UCSD-AML1 (cell line): ENCODE data around the gene GLIS1.

Experiments used
- DNase-seq: peaks from one replicate; lab custom pipeline; 2025; ENCODE audit not compliant: unreplicated experiment; lab: John Stamatoyannopoulos, UW

The GLIS1 gene

DNA sequence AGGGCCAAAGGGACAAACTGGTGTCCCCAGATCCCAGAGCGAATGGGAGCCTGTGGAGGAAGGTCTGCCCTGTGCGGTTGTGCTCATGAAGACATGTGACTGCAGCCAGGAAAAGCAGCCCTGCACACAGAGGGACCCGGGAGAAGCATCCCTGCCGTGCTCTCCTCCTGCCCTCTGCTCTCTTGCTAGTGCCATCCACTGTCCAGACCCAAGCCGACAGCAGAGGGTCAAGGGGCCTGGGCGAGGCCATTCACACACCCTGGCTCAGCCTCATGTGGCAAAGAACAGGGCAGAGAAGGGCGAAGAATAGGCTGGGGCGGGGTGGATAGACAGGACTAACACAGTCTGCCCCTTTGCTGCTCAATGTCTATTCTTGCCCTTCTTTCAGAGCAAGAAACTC lies 262.4 kb downstream of the GLIS1 start:
- no peak for DNase-seq

DNA sequence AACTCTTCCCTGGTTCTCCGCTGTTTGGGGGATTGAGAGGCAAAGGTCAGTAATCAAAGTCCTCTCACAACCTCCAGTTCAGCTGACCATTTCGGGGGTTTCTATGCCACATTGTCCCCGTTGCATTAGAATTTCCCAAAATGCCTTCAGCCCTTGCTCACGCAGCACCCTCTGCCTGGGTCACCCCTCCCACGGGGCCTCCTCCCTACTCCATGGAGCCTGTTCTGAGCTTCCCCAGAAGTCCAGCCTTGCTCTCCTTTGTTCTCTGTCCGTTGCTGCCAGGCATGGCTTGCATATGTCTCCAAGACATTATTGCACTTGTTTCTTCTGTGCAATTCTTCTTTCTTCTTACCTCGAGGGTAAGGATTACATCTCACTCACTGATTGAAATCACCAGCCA lies 263.3 kb downstream of the GLIS1 start:
- DNase-seq, result no peak

DNA sequence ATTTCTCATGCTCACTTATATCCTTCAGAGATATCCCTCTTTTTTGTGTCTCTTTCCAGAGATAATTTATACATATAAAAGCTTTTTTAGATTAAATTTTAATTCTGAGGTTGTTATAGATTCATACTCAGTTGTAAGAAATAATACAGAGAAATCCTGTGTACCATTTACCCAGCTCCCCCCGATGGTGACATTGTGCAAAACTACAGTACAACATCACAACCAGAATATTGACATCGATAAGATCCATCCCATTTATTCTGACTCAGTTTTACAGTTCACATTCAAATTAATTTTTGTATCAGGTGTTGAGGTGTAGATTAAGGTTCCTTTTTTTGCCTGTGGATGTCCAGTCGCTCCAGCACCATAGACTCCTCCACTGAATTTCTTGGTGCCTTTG lies 265.5 kb downstream of the GLIS1 start:
- DNase-seq, result no peak

DNA sequence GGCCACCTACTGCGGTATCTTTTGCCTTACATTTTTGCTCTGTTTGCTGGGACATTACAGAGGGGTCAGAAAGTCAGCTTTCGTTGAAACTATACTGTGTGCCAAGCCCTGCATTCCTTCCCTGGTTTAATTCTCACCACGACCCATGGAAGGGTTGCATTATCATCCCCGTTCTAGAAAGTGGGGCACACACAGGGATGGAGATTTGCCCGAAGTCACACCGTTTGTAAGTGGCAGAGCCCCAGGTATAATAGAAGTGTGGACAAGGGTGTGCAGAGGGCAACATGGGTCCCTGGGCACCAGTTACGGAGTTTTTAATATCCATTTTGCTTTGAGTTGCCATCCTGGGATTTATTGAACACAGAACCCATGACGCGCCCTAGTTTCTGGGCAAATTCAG lies 268.0 kb downstream of the GLIS1 start:
- DNase-seq, result no peak

DNA sequence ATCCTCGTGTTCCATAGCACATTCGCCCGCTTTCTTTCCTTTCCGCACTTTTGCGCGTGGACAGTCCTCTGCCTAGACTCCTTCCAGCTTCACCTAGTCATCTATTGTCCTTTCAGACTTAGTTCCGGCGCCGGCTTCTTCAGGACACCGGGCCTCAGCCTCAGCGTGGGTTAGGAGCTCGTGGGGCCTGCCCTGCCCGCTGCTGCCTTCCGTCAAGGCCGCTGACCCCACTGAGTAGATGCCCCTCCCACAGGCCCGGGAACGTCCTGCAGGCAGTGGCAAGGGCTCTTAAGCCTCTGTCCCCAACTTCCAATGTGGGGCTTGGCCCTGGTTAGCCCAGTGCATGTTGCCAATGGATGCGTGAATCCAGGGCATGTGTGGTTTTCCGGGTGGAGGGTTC lies 268.4 kb downstream of the GLIS1 start:
- no peak for DNase-seq

DNA sequence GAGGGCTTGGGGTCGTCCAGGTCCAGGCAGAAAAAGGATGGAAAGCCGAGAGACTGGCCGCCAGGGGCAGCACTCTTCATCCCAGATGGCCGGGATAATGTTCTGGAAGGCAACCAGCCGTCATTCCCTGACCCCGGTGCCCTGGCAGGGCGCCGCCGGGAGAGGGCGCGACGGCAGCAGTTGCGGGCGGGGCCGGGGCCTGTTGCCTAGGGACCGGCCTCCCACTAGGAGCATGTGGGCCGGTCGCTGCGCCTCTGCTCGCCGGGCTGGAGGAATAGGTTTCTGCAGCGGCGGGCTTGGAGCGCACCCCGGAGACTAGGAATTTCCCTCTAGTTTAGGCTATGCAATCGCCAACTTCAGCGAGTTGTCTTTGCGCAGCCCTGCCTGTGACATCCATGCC lies 268.8 kb downstream of the GLIS1 start:
- no peak for DNase-seq

DNA sequence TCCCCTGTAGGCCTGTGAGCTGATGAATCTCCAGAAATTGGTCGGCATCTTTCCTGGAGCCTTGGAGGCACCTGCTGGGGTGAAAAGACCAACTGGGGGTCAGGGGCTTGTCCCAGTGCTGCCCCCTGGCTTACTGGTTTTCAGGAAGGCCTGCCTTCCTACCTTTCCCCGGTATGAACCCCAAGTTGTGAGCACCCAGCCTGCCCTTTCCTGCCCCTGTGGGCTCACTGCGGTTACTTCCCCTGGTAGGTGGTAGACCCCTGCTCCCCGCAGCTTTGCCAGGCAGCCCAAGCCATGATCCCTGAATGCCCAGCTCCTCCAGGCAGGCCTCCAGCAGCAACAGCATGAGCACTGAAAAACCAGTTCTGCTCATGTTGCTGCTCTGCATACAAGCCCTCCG lies 269.6 kb downstream of the GLIS1 start:
- no peak for DNase-seq

DNA sequence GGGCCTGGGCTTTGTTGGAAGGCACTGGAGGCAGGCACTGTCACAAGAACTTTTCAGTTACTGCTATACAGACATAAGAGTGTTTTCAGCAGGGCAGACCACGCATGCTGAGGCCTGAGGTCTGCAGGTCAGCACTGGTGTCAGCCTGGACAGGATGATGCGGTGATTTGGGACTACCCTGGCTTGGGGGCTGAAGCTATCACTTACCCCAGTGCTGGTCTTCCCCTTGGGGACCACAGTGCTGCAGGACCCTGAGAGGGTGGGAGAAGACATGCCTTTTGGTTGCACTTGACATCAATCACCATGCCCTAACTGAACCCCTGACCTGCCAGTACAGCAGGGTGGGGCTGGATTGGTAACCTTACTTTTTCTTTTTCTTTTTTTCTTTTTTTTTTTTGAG lies 270.6 kb downstream of the GLIS1 start:
- DNase-seq, result no peak

DNA sequence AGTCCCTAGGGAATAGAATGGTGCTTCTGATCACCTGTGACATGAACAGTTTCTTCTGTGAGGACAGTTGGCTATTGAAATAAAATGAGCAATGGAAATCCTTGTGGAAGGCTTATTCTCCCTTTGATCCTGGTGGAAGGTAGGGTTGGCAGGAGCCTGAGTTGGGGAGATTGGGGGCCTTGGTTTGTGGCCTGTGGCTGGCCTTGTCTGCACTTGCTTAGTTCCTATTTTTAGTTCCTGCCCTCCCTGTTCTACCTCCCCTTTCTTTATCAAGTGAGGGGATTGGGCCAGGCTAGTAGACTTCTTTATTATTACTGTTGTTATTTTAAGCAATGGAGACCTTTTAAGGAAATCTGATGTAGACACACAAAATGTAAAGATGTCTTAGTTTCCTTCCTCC lies 271.6 kb downstream of the GLIS1 start:
- peak; percentile 35 for DNase-seq

DNA sequence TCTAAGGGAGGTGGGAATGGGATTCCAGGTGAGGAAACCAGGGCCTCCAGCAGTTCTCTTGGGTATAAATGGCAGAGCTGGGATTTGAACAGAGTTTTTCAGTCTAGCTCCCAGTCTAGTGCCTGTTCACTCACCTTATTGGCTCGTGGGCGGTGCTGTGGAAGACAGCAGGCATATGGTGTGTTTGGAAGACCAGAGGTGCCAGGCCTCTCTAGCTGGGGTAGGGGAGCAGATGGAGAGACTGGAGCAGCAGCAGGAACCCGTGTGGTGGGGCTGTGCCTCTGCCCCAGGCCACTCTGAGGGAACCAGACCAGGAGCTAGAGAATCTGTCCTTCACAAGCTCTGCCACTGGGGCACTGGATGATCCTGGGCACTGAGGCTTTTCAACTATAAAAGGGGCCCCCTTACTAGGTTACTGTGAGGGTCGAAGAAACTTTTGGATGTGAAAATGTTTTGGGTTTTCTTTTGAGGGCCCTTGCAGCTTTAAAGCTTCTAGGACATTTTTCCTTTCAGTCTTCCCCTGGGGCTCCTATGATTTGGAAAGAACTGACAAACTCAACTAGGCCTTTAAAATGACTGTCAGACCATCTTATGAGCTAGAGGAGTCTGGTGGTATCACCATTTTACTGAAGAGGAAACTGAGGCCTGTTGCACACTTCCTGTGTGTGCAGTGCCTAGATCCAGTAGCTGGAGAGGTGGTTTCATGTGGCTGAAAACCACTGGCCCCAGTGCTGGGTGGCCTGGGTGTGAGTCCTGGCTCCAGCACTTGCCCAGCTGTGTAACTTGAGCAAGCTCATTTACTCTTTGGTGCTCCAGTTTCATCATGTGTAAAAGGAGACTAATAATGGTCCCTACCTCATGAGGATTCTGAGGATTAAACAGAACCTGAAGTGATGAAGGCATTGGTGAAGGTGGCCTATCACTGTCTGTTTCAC lies 273.7 kb downstream of the GLIS1 start:
- DNase-seq, result no peak

DNA sequence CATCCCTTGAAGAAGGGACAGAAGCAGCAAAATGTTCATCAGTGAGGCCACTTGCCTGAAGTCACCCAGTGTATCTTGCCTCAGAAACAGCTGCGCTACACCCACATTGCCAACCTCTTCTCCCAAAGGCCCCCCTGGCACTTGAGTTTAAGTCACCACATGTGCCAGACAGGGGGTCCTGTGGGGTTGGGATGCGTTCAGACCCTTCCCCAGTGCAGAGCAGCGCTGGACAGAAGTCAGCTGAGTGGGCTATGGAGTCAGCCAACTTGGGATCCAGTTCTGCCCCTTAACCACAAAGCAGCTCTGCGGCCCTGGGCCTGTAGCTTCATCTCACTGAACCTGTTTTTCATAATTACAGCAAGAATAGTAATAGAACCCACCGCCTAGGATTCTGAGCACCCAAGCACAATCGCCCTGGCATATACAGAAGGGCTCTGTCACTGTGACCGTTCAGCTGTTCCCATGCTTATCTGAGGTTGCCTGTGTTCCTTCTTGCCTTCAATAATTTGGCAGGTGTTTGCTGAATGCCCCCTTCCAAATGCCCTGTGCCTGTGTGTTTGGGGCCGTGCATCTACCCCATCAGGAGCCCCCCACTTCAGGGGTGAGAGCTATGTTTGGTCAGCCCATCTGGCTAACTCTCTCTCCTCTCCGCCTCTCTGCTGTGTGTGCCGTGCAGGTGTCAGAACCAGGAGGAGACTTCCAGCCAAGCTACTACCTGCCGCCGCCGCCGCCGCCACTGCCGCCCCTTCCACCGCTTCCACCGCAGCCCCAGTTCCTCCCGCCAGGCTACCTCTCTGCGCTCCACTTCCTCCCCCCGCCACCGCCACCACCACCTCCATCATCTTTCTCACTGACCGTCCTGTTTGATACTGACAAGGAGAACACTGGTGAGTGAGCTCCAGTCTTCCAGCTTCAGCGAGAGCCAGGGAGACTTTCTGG lies 274.7 kb downstream of the GLIS1 start:
- DNase-seq, result no peak

DNA sequence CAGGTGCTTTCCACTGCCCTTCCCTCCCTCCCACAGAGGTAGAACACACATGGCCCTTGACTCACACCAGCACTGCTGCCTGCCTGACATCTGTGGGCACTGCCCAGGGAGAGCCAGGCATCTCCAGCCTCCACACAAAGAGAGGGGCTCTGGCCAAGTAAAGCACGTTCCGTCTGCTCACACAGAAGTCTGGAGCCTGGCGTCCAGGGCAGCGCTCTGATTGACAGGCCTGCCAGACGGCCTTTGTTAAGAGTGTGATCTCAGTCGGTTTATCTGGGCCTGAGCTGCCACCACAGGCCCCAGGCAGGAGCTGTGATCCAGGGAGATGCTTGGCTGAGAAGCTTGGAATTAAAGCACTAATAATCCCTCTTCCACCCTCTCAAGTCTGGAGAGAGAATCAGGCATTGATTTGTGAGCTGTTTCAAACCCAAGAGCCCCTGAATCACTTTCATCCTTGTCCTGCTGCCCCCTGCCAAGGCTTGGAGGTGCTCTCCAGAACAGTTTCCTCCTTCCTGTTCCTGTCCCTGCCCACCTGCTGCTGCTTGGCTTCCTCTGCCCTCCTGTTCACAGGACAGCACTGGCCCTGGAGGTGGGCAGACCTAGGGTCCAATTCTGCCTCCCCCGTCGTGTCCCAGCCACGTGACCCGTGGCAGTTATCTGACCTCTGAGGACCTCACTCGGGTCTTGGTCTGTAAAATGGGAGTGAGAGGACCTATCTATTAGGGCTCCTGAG lies 276.0 kb downstream of the GLIS1 start:
- no peak for DNase-seq

DNA sequence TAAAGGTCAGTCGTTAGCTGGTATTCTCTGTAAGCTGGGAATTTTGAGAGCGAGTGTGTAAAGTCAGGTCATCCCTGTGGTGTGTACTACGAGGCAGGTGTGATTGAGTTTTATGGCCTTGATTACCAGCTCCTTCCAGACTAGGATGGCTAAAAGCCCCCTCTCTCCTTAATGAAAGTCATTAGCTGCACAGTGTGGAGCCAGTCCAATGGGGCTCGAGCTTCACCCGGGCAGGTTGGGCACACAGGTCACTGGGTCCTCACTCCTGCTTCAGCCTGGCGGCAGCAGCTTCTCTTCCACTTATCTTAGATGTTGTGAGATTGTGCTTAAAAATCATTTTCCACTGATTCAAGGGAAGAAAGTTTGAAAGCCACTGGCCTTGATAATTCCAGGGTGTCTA lies 276.8 kb downstream of the GLIS1 start:
- no peak for DNase-seq

DNA sequence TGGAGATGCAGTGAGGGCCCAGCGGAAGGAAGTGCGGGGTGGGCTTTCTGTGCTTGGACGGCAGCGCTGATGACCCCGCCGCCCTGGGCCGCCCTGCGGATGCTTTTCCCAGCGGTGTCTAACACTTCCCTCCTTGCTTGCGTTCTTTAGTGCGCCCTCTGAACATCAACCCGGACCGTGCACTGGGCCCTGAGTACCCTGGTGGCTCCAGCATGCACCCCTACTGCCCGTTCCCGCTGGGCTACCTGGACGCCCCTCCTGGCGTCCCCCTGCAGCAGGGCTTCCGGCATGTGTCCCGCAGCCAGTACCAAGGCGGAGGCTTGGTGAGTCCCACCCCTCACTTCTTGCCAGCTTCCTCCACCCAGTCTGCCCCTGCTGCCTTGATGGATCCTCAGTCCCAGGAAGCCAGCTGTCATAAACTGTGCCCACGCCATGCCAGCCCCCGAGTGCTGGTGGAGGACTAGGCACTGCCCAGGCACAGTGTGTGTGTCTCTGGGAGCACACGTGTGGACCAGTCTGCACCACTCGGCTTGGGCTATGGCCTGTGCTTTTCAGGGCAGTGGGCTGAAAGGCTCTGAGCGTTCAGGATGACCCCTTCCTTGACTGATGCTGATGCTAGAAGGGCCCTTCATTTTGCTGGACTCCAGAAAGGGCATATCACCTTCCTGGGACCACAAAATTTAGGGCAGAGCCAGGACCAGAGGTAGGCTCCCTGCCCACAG lies 277.5 kb downstream of the GLIS1 start:
- DNase-seq, result no peak

DNA sequence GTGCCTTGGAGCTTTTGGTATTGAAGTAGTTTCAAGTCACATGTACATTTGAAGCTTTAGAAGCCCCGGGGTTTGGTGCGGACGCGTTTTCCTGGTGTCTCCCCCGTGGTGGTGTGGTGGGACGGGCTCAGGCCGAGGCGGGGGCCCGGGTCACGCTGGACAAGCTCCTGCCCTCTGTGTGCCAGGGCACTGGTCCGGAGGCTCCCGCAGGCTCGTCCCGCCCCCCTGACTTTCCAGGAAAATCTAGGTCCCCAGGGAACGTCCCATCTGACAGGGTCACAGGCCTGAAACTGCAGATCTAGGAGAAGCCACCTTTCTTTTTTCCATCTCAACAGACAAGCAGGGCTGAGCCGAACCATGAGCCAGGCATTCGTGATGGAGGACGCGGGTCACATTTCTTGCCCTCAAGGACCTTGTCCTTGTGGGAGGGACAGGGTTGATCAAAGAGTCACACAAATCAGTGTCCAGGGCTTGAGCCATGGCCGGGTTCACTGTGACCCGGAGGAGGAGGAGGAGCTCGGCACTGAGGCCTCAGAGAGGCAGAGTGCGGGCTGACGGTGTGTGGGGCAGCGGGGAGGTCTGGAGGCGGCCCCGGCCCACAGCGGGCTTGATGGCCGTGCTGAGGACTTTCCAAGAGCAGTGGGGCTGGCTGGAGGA lies 278.2 kb downstream of the GLIS1 start:
- no peak for DNase-seq

DNA sequence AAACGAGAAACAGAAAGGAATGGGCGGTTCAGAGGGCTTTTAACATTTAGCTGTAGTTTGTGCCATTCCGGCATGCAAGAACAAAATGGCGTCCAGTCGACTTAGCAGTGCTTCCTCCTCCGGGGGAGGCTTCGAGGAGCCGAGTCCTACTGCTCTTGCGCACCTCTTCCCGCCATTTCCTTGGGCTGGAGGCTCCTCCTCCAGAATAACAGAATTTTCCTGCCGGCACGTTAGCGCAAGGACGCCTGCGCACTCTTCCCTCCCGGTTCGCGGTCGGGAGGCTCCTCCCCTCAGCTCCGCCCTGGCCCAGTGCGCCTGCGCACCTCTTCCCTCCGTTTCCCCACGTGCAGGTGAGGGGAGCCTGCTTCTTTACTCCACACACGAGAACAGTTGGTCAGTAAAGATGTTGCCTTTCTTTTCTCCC lies 278.7 kb downstream of the GLIS1 start:
- DNase-seq, result no peak

DNA sequence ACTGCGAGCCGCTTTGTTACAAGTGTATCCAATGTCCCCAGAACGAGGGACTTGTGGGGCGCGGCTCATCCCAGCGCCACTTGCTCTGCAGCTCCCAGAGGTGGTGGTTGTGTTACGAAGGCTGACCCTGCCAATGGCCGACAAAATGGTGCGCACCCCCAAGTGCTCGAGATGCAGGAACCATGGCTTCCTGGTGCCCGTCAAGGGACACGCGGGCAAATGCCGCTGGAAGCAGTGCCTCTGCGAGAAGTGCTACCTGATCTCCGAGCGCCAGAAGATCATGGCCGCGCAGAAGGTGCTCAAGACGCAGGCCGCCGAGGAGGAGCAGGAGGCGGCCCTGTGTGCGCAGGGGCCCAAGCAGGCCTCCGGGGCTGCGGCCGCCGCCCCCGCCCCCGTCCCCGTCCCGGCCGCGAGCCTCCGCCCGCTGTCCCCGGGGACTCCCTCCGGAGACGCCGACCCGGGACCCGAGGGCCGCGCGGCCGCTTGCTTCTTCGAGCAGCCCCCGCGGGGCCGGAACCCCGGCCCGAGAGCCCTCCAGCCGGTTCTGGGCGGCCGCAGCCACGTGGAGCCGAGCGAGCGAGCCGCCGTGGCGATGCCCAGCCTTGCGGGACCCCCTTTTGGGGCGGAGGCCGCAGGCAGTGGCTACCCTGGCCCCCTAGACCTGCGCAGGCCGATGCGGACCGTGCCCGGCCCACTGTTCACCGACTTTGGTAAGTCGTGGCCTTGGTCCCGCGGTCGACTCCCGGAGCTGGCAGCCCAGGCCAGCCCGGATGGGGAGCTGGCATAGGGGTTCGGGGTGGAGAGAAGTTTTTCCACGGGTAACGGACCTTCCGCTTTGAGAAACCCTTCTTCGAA lies 279.4 kb downstream of the GLIS1 start, which contains the start of gene DMRTB1:
TSS of gene DMRTB1 (plus strand) at position 79 of the 855 bp plus-strand sequence. CDS start at position 134, 55 bp downstream.
- DNase-seq, result no peak

DNA sequence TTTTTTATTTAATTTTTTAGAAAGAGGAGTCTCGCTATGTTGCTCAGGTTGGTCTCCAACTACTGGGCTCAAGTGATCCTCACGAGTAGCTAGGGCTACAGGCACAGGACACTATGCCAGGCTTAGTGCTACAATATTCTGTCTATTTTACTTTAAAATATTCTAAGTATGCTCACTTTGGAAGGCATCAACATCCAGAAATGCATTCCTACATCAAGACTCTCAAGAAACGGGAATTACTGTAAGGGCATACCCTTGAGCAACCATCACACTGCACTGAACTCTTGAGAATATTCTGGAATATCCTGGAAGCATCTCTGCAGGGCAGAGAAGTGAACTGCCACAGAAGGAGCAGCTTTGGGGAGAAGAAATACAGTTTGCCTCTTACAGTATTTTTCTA lies 280.3 kb downstream of the GLIS1 start:
- DNase-seq, result no peak
